GM19328 (cell line): Measurements from ENCODE around the gene CRB1.
"Not testable (repeated sequence)": the region's sequence is repeated elsewhere in the genome, so short reads cannot be mapped to it uniquely, and the experiment has no call there.

Experiments used
- ATAC-seq: cut with Tn5 transposase; IDR thresholded peaks from one replicate; pipeline ENCODE4 v1.9.1; 2021; ENCODE audit warnings: mild to moderate bottlenecking, moderate library complexity; ENCODE audit not compliant: unreplicated experiment

The CRB1 gene

GRCh38 chr1:197394831-197395608, 127.0 kb downstream of the CRB1 start:
- no peak for ATAC-seq

- ATAC-seq = no peak
These were observed 129.8 kb downstream of the CRB1 start for GRCh38 chr1:197397895-197398294.

- peak; percentile 73 for ATAC-seq
These were observed 131.9 kb downstream of the CRB1 start for GRCh38 chr1:197399755-197400521.

- ATAC-seq = no peak
These were observed 132.5 kb downstream of the CRB1 start for GRCh38 chr1:197400522-197400902.

- no peak for ATAC-seq
These were observed 134.1 kb downstream of the CRB1 start for GRCh38 chr1:197402189-197402588.

- ATAC-seq = not testable (repeated sequence)
These were observed 136.7 kb downstream of the CRB1 start for GRCh38 chr1:197404774-197405173.

GRCh38 chr1:197405614-197406013, 137.6 kb downstream of the CRB1 start:
- ATAC-seq = not testable (repeated sequence)

GRCh38 chr1:197413564-197413963, 145.5 kb downstream of the CRB1 start:
- ATAC-seq = no peak

GRCh38 chr1:197415221-197415620, 147.2 kb downstream of the CRB1 start:
- ATAC-seq = no peak

GRCh38 chr1:197418693-197419092, 150.6 kb downstream of the CRB1 start:
- ATAC-seq = no peak

- ATAC-seq = no peak
These were observed 154.9 kb downstream of the CRB1 start for GRCh38 chr1:197422993-197423392.

GRCh38 chr1:197424380-197424779, 156.3 kb downstream of the CRB1 start:
- no peak for ATAC-seq

- ATAC-seq = no peak
These were observed 161.3 kb downstream of the CRB1 start for GRCh38 chr1:197429372-197429771.

GRCh38 chr1:197435224-197435623, 167.2 kb downstream of the CRB1 start:
- ATAC-seq = no peak

- ATAC-seq = no peak
These were observed 169.5 kb downstream of the CRB1 start for GRCh38 chr1:197437601-197438000.

GRCh38 chr1:197438010-197438790, 170.1 kb downstream of the CRB1 start:
- ATAC-seq = no peak

GRCh38 chr1:197439708-197440280, 171.7 kb downstream of the CRB1 start:
- ATAC-seq = no peak

- ATAC-seq = no peak
These were observed 172.7 kb downstream of the CRB1 start for GRCh38 chr1:197440715-197441114.

- ATAC-seq = no peak
These were observed 174.0 kb downstream of the CRB1 start for GRCh38 chr1:197441999-197442414.

GRCh38 chr1:197444755-197445154, 176.7 kb downstream of the CRB1 start:
- ATAC-seq = no peak
